MM.1S (cell line): ENCODE measurements around the gene CETN1.

ENCODE experiments used
- DNase-seq: peaks from one replicate; pipeline ENCODE4 v3.0.0-alpha.2; 2015
- H2AFZ ChIP-seq: fragments of 300-600 bp; sonication (generic); 2 replicates; pipeline ENCODE4 v1.6.0; 2016; ENCODE audit warnings: antibody characterized with exemption, low read length
- H3F3A ChIP-seq: fragments of 300-600 bp; sonication (generic); 2 replicates; pipeline ENCODE4 v1.6.1; 2016; ENCODE audit warnings: mild to moderate bottlenecking, antibody characterized with exemption, low read length, moderate library complexity, mixed read lengths; ENCODE audit not compliant: insufficient read depth
- H3K27ac ChIP-seq: fragments of 300-600 bp; sonication (generic); 2 replicates; pipeline ENCODE4 v1.5.1; 2016; ENCODE audit warnings: mild to moderate bottlenecking, low read length
- H3K27me3 ChIP-seq: fragments of 300-600 bp; sonication (generic); replicated peaks from 2 replicates; pipeline ENCODE4 v1.6.0; 2016; ENCODE audit warnings: low read length; ENCODE audit not compliant: insufficient read depth
- H3K36me3 ChIP-seq: fragments of 300-600 bp; sonication (generic); replicated peaks from 2 replicates; pipeline ENCODE4 v1.6.1; 2016; ENCODE audit warnings: mild to moderate bottlenecking, low read length, mixed read lengths; ENCODE audit not compliant: insufficient read depth
- H3K4me1 ChIP-seq: fragments of 300-600 bp; sonication (generic); 2 replicates; pipeline ENCODE4 v1.6.1; 2016; ENCODE audit warnings: low read length, mixed read lengths
- H3K4me2 ChIP-seq: fragments of 300-600 bp; sonication (generic); 2 replicates; pipeline ENCODE4 v1.6.0; 2016; ENCODE audit warnings: low read depth, low read length
- H3K4me3 ChIP-seq: fragments of 300-600 bp; sonication (generic); 2 replicates; pipeline ENCODE4 v1.5.1; 2016; ENCODE audit warnings: low read length, mixed read lengths
- H3K79me2 ChIP-seq: fragments of 300-600 bp; sonication (generic); 2 replicates; pipeline ENCODE4 v1.6.1; 2016; ENCODE audit warnings: mixed run types, low read length, mixed read lengths
- H3K9ac ChIP-seq: fragments of 300-600 bp; sonication (generic); 2 replicates; pipeline ENCODE4 v1.6.1; 2016; ENCODE audit warnings: low read length, mixed read lengths
- H3K9me2 ChIP-seq: fragments of 300-600 bp; sonication (generic); replicated peaks from 2 replicates; pipeline ENCODE4 v1.6.1; 2016; ENCODE audit warnings: mild to moderate bottlenecking, low read length, mixed read lengths; ENCODE audit not compliant: insufficient read depth
- H3K9me3 ChIP-seq: fragments of 300-600 bp; sonication (generic); replicated peaks from 2 replicates; pipeline ENCODE4 v1.6.1; 2016; ENCODE audit warnings: mild to moderate bottlenecking, low read length, mixed read lengths; ENCODE audit not compliant: insufficient read depth
- H4K20me1 ChIP-seq: fragments of 300-600 bp; sonication (generic); 2 replicates; pipeline ENCODE4 v1.6.1; 2016; ENCODE audit warnings: mild to moderate bottlenecking, low read length, moderate library complexity, mixed read lengths; ENCODE audit not compliant: insufficient read depth
- EZH2 ChIP-seq: fragments of 300-600 bp; sonication (generic); optimal IDR thresholded peaks from 2 replicates; pipeline ENCODE3; 2017; ENCODE audit warnings: low read depth, mild to moderate bottlenecking, antibody characterized with exemption, low read length, mixed read lengths
- EZH2phosphoT487 ChIP-seq: fragments of 300-600 bp; sonication (generic); IDR thresholded peaks from 2 replicates; pipeline ENCODE4 v1.6.1; 2018; ENCODE audit warnings: antibody characterized with exemption, low read length
- TF ChIP-seq, protein P1 (sequence below): fragments of 300-600 bp; sonication (generic); IDR thresholded peaks from 2 replicates; pipeline ENCODE4 v1.5.1; 2016; ENCODE audit warnings: antibody characterized with exemption, low read length, mixed read lengths

The CETN1 gene

GRCh38 chr18:579238-579637 is 942 bp upstream of the CETN1 start:
- no peaks in the 10 kb centered on the region for H3K79me2 ChIP-seq
- H3K27ac ChIP-seq: no peak overlapping the region
- TF ChIP-seq EZH2 (no peak), EZH2phosphoT487 (no peak)
- TF ChIP-seq, protein P1, sequence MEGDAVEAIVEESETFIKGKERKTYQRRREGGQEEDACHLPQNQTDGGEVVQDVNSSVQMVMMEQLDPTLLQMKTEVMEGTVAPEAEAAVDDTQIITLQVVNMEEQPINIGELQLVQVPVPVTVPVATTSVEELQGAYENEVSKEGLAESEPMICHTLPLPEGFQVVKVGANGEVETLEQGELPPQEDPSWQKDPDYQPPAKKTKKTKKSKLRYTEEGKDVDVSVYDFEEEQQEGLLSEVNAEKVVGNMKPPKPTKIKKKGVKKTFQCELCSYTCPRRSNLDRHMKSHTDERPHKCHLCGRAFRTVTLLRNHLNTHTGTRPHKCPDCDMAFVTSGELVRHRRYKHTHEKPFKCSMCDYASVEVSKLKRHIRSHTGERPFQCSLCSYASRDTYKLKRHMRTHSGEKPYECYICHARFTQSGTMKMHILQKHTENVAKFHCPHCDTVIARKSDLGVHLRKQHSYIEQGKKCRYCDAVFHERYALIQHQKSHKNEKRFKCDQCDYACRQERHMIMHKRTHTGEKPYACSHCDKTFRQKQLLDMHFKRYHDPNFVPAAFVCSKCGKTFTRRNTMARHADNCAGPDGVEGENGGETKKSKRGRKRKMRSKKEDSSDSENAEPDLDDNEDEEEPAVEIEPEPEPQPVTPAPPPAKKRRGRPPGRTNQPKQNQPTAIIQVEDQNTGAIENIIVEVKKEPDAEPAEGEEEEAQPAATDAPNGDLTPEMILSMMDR: no peak
- H3K27me3 ChIP-seq: no peaks in the 10 kb centered on the region
- no peaks in the 10 kb centered on the region for H3K9me2 ChIP-seq
- no peaks in the 10 kb centered on the region for H3K4me1 ChIP-seq
- no peak overlapping the region for H3K9ac ChIP-seq
- H3F3A ChIP-seq: no peaks in the 10 kb centered on the region
- no peak for DNase-seq
- H3K9me3 ChIP-seq: no peaks in the 10 kb centered on the region
- H3K4me3 ChIP-seq: no peak overlapping the region
- no peak overlapping the region for H3K4me2 ChIP-seq
- no peaks in the 10 kb centered on the region for H4K20me1 ChIP-seq
- no peak overlapping the region for H2AFZ ChIP-seq
- no peaks in the 10 kb centered on the region for H3K36me3 ChIP-seq

GRCh38 chr18:581096-581495 is 916 bp downstream of the CETN1 start:
- no peak for TF ChIP-seq EZH2phosphoT487
- no peak for TF ChIP-seq EZH2
- TF ChIP-seq, protein P1: no peak
- Histone ChIP-seq H3K4me3 (no peak overlapping the region), H3K36me3 (no peaks in the 10 kb centered on the region), H3K9ac (no peak overlapping the region), H3K9me3 (no peaks in the 10 kb centered on the region), H3F3A (no peaks in the 10 kb centered on the region), H3K4me1 (no peaks in the 10 kb centered on the region), H3K79me2 (no peaks in the 10 kb centered on the region), H3K4me2 (no peak overlapping the region), H3K27ac (no peak overlapping the region), H2AFZ (no peak overlapping the region), H3K9me2 (no peaks in the 10 kb centered on the region), H4K20me1 (no peaks in the 10 kb centered on the region), H3K27me3 (no peaks in the 10 kb centered on the region)
- DNase-seq: no peak

DNA sequence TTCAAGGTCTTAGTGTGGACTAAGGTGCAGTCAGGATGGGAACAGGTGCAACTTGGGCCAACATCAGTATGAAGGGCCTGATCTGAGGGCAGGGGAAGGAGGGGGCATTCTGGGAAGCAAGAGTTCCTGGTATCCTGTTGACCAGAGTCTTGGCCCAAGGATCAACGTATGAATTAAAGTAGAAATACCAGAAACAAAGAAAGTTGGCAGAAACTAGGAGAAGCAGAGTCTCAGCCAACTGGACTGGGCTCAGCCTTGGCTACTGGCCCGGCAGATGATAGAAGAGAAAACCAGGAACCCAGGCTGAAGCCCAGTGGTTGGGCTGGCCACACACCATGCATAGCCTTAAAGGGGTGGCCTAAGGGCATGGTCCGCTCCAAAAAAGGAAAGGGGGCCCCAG is 2.3 kb downstream of the CETN1 start:
- H3K9me3 ChIP-seq: no peaks in the 10 kb centered on the region
- no peaks in the 10 kb centered on the region for H3K9me2 ChIP-seq
- no peaks in the 10 kb centered on the region for H3F3A ChIP-seq
- no peaks in the 10 kb centered on the region for H3K36me3 ChIP-seq
- no peak overlapping the region for H3K9ac ChIP-seq
- no peaks in the 10 kb centered on the region for H3K79me2 ChIP-seq
- H3K4me1 ChIP-seq: no peaks in the 10 kb centered on the region
- no peak overlapping the region for H3K4me2 ChIP-seq
- H2AFZ ChIP-seq: no peak overlapping the region
- H3K27ac ChIP-seq: no peak overlapping the region
- H3K4me3 ChIP-seq: no peak overlapping the region
- no peak for TF ChIP-seq EZH2
- TF ChIP-seq, protein P1: no peak
- TF ChIP-seq EZH2phosphoT487: no peak
- H3K27me3 ChIP-seq: no peaks in the 10 kb centered on the region
- no peaks in the 10 kb centered on the region for H4K20me1 ChIP-seq
- DNase-seq: no peak
